HG02678 (cell line): Measurements from ENCODE around the gene ABCC3.
"Not testable (repeated sequence)": the region's sequence is repeated elsewhere in the genome, so short reads cannot be mapped to it uniquely, and the experiment has no call there.

Experiments
- ATAC-seq: cut with Tn5 transposase; IDR thresholded peaks from one replicate; pipeline ENCODE4 v1.9.1; 2021; ENCODE audit warnings: mild to moderate bottlenecking, moderate library complexity; ENCODE audit not compliant: unreplicated experiment

ABCC3 gene

DNA sequence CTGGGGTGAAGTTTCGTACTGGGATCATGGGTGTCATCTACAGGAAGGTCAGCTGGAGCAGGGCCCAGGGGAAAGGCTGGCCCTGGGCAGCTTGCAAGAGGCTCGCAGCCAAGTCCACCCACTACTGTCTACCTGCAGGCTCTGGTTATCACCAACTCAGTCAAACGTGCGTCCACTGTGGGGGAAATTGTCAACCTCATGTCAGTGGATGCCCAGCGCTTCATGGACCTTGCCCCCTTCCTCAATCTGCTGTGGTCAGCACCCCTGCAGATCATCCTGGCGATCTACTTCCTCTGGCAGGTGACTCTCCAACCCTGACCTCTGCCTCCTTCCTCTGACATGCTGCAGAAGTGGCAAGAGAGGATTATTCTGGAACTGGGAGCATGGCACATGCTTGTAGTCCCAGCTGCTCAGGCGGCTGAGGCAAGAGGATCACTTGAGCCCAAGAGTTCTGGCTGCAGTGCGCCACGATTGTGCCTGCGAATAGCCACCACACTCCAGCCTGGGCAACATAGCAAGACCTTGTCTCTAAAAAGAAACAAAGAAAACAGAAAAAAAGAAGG is 29.2 kb downstream of the ABCC3 start:
- no peak for ATAC-seq

DNA sequence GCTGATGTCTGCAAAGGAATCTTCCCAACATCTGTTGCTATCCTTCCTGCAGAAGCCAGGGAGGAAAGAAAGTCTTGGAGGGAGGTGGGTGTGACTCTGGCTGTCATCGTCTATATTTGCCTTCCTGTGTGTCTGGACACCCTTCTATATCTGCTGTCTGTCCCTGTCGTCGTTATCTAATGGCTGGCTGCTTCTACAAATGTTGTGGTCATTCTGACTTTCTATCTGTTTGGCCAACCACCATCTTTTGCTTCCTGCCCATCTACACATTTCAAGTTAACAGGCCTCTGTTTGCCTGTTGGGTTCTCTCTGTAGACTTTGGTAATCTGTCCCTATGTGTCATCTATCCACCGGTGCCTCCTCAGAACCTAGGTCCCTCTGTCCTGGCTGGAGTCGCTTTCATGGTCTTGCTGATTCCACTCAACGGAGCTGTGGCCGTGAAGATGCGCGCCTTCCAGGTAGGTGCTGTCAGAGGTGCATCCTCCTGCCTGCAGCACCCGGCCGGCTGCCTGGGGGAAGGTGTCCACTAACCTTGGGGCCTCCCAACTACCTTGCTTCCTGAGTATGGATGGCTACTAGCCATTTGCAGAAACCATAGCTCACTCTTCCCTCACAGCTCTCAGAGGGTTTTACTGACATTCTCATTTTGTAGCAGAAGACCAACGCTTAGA is 30.2 kb downstream of the ABCC3 start:
- ATAC-seq = no peak

- no peak for ATAC-seq
Measured at GRCh38 chr17:50665838-50666237, 31.2 kb downstream of the ABCC3 start.

- no peak for ATAC-seq
Measured at GRCh38 chr17:50666316-50666715, 31.6 kb downstream of the ABCC3 start.

DNA sequence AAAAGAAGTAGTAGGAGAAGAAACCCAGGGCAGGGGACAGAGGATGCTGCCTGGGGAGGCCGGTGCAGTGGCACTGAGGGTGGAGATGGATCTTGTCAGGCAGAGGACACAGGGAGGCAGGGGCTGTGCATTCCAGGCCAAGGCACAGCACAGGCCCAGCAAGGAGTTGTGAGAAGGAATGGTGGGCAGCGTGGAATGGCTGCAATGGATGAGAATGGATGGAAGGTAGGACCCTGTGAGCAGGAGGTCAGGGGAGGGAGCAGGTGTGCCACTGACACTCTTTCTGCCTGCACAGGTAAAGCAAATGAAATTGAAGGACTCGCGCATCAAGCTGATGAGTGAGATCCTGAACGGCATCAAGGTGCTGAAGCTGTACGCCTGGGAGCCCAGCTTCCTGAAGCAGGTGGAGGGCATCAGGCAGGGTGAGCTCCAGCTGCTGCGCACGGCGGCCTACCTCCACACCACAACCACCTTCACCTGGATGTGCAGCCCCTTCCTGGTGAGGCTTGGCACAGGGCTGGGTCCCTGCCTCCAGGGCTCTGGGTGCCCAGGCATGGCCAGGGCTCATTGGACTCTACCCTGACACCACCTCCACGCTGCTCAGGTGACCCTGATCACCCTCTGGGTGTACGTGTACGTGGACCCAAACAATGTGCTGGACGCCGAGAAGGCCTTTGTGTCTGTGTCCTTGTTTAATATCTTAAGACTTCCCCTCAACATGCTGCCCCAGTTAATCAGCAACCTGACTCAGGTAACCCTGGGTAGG is 32.8 kb downstream of the ABCC3 start:
- no peak for ATAC-seq

GRCh38 chr17:50668025-50668837 is 33.5 kb downstream of the ABCC3 start:
- no peak for ATAC-seq

DNA sequence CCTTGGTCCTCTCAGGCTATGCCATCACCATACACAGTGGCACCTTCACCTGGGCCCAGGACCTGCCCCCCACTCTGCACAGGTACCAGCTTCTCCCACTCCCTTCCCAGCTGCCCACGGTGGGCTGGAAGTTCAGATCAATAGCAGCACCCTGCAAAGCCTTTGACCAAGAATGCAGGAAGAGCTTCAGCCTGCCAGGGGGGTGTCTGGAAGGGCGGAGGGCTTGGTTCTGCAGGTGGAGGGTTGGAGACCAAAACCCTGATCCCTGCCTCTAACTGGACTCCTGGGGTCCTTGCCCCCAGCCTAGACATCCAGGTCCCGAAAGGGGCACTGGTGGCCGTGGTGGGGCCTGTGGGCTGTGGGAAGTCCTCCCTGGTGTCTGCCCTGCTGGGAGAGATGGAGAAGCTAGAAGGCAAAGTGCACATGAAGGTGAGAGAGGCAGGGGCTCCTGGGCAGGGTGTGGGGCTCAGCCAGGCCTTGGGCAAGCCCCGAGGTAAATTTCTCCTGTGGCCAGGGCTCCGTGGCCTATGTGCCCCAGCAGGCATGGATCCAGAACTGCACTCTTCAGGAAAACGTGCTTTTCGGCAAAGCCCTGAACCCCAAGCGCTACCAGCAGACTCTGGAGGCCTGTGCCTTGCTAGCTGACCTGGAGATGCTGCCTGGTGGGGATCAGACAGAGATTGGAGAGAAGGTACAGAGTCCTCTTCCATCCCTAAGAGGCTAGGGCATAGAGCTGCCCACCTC is 34.3 kb downstream of the ABCC3 start:
- no peak for ATAC-seq

- no peak for ATAC-seq
Measured at GRCh38 chr17:50672071-50672470, 37.4 kb downstream of the ABCC3 start.

DNA sequence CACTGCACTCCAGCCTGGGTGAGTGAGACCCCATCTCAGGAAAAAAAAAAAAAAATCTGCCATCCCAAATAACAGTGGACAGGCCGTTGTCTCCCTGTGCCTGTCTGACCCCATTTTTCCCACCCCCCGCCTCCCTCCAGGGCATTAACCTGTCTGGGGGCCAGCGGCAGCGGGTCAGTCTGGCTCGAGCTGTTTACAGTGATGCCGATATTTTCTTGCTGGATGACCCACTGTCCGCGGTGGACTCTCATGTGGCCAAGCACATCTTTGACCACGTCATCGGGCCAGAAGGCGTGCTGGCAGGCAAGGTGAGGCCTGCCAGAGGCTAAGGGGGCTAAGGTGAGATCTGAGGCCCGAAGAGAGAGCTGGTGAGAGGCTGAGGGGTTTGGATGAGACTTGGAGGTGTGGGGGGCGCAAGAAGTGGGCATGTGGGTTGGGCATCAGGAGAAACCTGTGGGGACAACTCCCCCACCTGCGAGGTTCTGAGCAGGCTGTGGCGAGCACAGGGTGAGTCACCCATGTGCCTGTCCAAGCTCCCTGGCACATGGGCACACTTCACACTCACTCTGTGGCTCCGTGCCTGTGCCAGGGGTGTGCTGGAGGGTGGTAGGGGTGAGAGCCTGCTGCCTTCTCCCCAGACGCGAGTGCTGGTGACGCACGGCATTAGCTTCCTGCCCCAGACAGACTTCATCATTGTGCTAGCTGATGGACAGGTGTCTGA is 38.3 kb downstream of the ABCC3 start:
- no peak for ATAC-seq

GRCh38 chr17:50675190-50675589 is 40.5 kb downstream of the ABCC3 start:
- no peak for ATAC-seq

- no peak for ATAC-seq
Measured at GRCh38 chr17:50675627-50676026, 40.9 kb downstream of the ABCC3 start.

GRCh38 chr17:50676065-50676975 is 41.6 kb downstream of the ABCC3 start:
- no peak for ATAC-seq

GRCh38 chr17:50677851-50678375 is 43.2 kb downstream of the ABCC3 start:
- no peak for ATAC-seq

- no peak for ATAC-seq
Measured at GRCh38 chr17:50679008-50679544, 44.4 kb downstream of the ABCC3 start.

DNA sequence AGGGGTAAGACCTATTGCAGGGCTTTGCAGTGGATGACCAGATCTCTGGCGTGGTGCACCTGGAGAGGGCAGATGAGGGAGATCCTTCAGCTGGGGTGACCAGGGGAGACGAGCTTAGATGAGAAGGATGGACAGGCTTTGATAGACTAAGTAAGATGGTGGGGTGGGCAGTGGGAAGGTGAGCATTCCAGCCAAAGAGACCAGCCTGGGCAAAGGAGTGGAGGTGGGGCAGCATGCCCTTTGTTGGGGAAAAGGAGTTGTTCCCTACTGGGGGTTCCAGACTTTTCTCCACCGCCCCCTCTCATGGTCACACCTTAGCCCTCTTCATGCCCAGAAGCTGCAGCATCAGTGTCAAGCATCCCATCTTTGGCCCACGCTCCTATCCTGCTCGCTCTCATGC is 45.4 kb downstream of the ABCC3 start:
- ATAC-seq = no peak

DNA sequence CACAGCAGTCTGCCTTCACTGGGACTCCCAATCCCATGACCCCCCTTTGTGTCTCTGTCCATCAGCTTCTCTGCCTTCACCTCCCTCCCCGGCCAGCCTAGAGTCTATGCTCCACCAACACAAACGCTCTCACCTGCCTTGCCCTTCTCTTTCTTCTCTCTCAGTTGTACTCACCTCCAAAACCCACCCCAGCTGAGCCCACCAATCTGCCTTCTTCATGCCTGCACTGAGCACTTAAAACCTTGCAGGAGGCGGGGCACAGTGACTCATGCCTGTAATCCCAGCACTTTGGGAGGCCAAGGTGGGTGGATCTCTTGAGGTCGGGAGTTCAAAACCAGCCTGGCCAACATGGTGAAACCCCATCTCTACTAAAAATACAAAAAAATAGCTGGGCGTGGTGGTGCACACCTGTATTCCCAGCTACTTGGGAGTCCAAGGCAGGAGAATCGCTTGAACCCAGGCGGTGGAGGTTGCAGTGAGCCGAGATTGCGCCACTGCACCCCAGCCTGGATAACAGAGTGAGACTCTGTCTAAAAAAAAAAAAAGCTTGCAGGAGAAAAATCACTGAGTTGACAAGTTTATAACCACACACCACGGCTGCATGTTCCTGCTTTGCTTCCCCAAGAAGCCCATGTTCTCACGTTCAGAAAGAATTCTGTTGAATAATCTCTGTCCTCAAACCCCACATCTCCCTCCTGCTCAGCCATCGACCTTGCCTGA is 46.0 kb downstream of the ABCC3 start:
- ATAC-seq = not testable (repeated sequence)

- no peak for ATAC-seq
Measured at GRCh38 chr17:50681263-50682200, 46.9 kb downstream of the ABCC3 start.
